Osteocyte (in vitro differentiated cells): ENCODE data around the gene GPX5. TPM values are rescaled to one million over a fixed set of nuclear protein-coding genes. Genes with fewer than 3 reads are reported as not detected.

Experiments used
- DNase-seq: peaks from one replicate; pipeline ENCODE4 v3.0.0; 2021; ENCODE audit warnings: mixed read lengths; ENCODE audit not compliant: unreplicated experiment; ENCODE audit errors: extremely low spot score
- H3K27ac Mint-ChIP-seq: one replicate; pipeline ENCODE4 v1.8.0; 2021; ENCODE audit warnings: mild to moderate bottlenecking, mixed read lengths; ENCODE audit not compliant: unreplicated experiment
- H3K27me3 Mint-ChIP-seq: one replicate; pipeline ENCODE4 v1.8.0; 2021; ENCODE audit warnings: mixed read lengths; ENCODE audit not compliant: unreplicated experiment
- H3K36me3 Mint-ChIP-seq: one replicate; pipeline ENCODE4 v1.8.0; 2021; ENCODE audit warnings: mixed read lengths; ENCODE audit not compliant: unreplicated experiment
- H3K4me1 Mint-ChIP-seq: one replicate; pipeline ENCODE4 v1.8.0; 2021; ENCODE audit warnings: mixed read lengths; ENCODE audit not compliant: unreplicated experiment
- H3K4me3 Mint-ChIP-seq: one replicate; pipeline ENCODE4 v1.8.0; 2021; ENCODE audit warnings: mild to moderate bottlenecking, moderate library complexity, mixed read lengths; ENCODE audit not compliant: unreplicated experiment
- H3K9me3 Mint-ChIP-seq: one replicate; pipeline ENCODE4 v1.8.0; 2021; ENCODE audit warnings: mixed read lengths; ENCODE audit not compliant: unreplicated experiment
- CTCF ChIP-seq: fragments of 200-600 bp; sonication (generic); IDR thresholded peaks from 2 replicates; pipeline ENCODE4 v1.5.0; 2021; ENCODE audit warnings: antibody characterized with exemption, mild to moderate bottlenecking, moderate library complexity
- long read RNA-seq: library from polyadenylated mRNA; unstranded; transcript quantifications from one replicate; pipeline ENCODE4 v2.0.0, GENCODE V29; 2021
- total RNA-seq: library from RNA; stranded (reverse); gene quantifications from 2 replicates; pipeline ENCODE4 v1.2.1, GENCODE V29; 2021

The GPX5 gene
- total RNA-seq: not detected in 2 replicates
- long read RNA-seq: 0 reads

- Mint-ChIP-seq H3K27ac (no peak within 1 kb of the TSS), H3K36me3 (no peaks in the 10 kb centered on the region), H3K4me3 (no peak within 1 kb of the TSS), H3K27me3 (peaks cover 18% of the 10 kb centered on the region), H3K4me1 (no peaks in the 10 kb centered on the region), H3K9me3 (no peaks in the 10 kb centered on the region)
- TF ChIP-seq CTCF: no peak
- no peak for DNase-seq
These were observed at the start of gene GPX5 for GRCh38 chr6:28525496-28526039. GPX5 (plus strand) TSS chr6:28525881; CDS start chr6:28526014, 133 bp downstream.

- Mint-ChIP-seq H3K36me3 (no peaks in the 10 kb centered on the region), H3K4me3 (no peak overlapping the region), H3K9me3 (no peaks in the 10 kb centered on the region), H3K27ac (no peak overlapping the region), H3K4me1 (peaks cover 7% of the 10 kb centered on the region), H3K27me3 (peaks cover 58% of the 10 kb centered on the region)
- no peak for TF ChIP-seq CTCF
- no peak for DNase-seq
These were observed 47.2 kb upstream of the GPX5 start for GRCh38 chr6:28478518-28478917.

- Mint-ChIP-seq H3K9me3 (no peaks in the 10 kb centered on the region), H3K27ac (no peak overlapping the region), H3K4me3 (no peak overlapping the region), H3K36me3 (no peaks in the 10 kb centered on the region), H3K27me3 (peaks cover 62% of the 10 kb centered on the region), H3K4me1 (no peaks in the 10 kb centered on the region)
- DNase-seq: no peak
- no peak for TF ChIP-seq CTCF
These were observed 45.3 kb upstream of the GPX5 start for GRCh38 chr6:28480253-28480932.

- Mint-ChIP-seq H3K27ac (no peak overlapping the region), H3K27me3 (peaks cover 35% of the 10 kb centered on the region), H3K9me3 (no peaks in the 10 kb centered on the region), H3K4me1 (peaks cover 16% of the 10 kb centered on the region), H3K36me3 (no peaks in the 10 kb centered on the region), H3K4me3 (no peak overlapping the region)
- TF ChIP-seq CTCF: no peak
- DNase-seq: no peak
These were observed 40.2 kb upstream of the GPX5 start for GRCh38 chr6:28485482-28485881.

- Mint-ChIP-seq H3K27ac (no peak overlapping the region), H3K36me3 (no peaks in the 10 kb centered on the region), H3K4me3 (no peak overlapping the region), H3K27me3 (peaks cover 34% of the 10 kb centered on the region), H3K9me3 (no peaks in the 10 kb centered on the region), H3K4me1 (peaks cover 16% of the 10 kb centered on the region)
- TF ChIP-seq CTCF: no peak
- no peak for DNase-seq
These were observed 39.1 kb upstream of the GPX5 start for GRCh38 chr6:28486533-28486932.
